HG03139 (cell line): Measurements from ENCODE around the gene NPAS1.
"Not testable (repeated sequence)": the region's sequence is repeated elsewhere in the genome, so short reads cannot be mapped to it uniquely, and the experiment has no call there.

ENCODE experiments used
- ATAC-seq: cut with Tn5 transposase; IDR thresholded peaks from one replicate; pipeline ENCODE4 v1.9.1; 2021; ENCODE audit not compliant: unreplicated experiment

The NPAS1 gene

GRCh38 chr19:46990991-46991676, 28.5 kb upstream of the NPAS1 start:
- no peak for ATAC-seq

- no peak for ATAC-seq
Measured at GRCh38 chr19:46992699-46993535, 26.7 kb upstream of the NPAS1 start.

- no peak for ATAC-seq
Measured at GRCh38 chr19:46993622-46994021, 26.0 kb upstream of the NPAS1 start.

- ATAC-seq = no peak
Measured at GRCh38 chr19:46994141-46994686, 25.4 kb upstream of the NPAS1 start.

- ATAC-seq = no peak
Measured at GRCh38 chr19:46995492-46995891, 24.1 kb upstream of the NPAS1 start.

- ATAC-seq = no peak
Measured at GRCh38 chr19:46998445-46999125, 21.1 kb upstream of the NPAS1 start.

- ATAC-seq = no peak
Measured at GRCh38 chr19:46999377-46999776, 20.3 kb upstream of the NPAS1 start.

GRCh38 chr19:46999878-47000277, 19.8 kb upstream of the NPAS1 start:
- ATAC-seq = no peak

- no peak for ATAC-seq
Measured at GRCh38 chr19:47000373-47000772, 19.3 kb upstream of the NPAS1 start.

- no peak for ATAC-seq
Measured at GRCh38 chr19:47001584-47001983, 18.1 kb upstream of the NPAS1 start.

GRCh38 chr19:47002106-47002766, 17.4 kb upstream of the NPAS1 start:
- no peak for ATAC-seq

- ATAC-seq = no peak
Measured at GRCh38 chr19:47002853-47003610, 16.6 kb upstream of the NPAS1 start.

GRCh38 chr19:47003611-47004465, 15.8 kb upstream of the NPAS1 start:
- no peak for ATAC-seq

- ATAC-seq = no peak
Measured at GRCh38 chr19:47005164-47005641, 14.4 kb upstream of the NPAS1 start.

GRCh38 chr19:47005873-47006272, 13.8 kb upstream of the NPAS1 start:
- ATAC-seq = no peak

GRCh38 chr19:47006496-47006895, 13.1 kb upstream of the NPAS1 start:
- ATAC-seq = no peak

- not testable (repeated sequence) for ATAC-seq
Measured at GRCh38 chr19:47010549-47010948, 9.1 kb upstream of the NPAS1 start.

GRCh38 chr19:47012617-47013016, 7.0 kb upstream of the NPAS1 start:
- no peak for ATAC-seq

GRCh38 chr19:47013041-47013517, 6.6 kb upstream of the NPAS1 start:
- ATAC-seq = no peak
